ENCODE results near the gene COL4A6.

The COL4A6 gene

GRCh38 chrX:108165383-108166111 lies 272.7 kb downstream of the COL4A6 start:
- H3K27ac ChIP-seq = peak overlapping the region; percentile 13; the same call in 1 of the 2 replicates
- TF ChIP-seq CTCF (conservative IDR thresholded peaks at IDR 0.05) = peak; percentile 56
- no peak for TF ChIP-seq ZFX (IDR thresholded peaks at IDR 0.05)

GRCh38 chrX:108163333-108164082 lies 274.7 kb downstream of the COL4A6 start:
- no peak overlapping the region for H3K27ac ChIP-seq
- TF ChIP-seq ZFX (IDR thresholded peaks at IDR 0.05) = no peak
- TF ChIP-seq CTCF (conservative IDR thresholded peaks at IDR 0.05) = no peak

GRCh38 chrX:108162265-108162664 lies 276.0 kb downstream of the COL4A6 start:
- TF ChIP-seq CTCF (conservative IDR thresholded peaks at IDR 0.05) = no peak
- TF ChIP-seq ZFX (IDR thresholded peaks at IDR 0.05) = no peak
- H3K27ac ChIP-seq = no peak overlapping the region

GRCh38 chrX:108160309-108160708 lies 277.9 kb downstream of the COL4A6 start:
- TF ChIP-seq CTCF (conservative IDR thresholded peaks at IDR 0.05) (no peak), ZFX (IDR thresholded peaks at IDR 0.05) (no peak)
- no peak overlapping the region for H3K27ac ChIP-seq

GRCh38 chrX:108159028-108159670 lies 279.1 kb downstream of the COL4A6 start:
- no peak overlapping the region for H3K27ac ChIP-seq
- TF ChIP-seq ZFX (IDR thresholded peaks at IDR 0.05) = no peak
- TF ChIP-seq CTCF (conservative IDR thresholded peaks at IDR 0.05) = no peak

- H3K27ac ChIP-seq = no peak overlapping the region
- TF ChIP-seq ZFX (IDR thresholded peaks at IDR 0.05) (no peak), CTCF (conservative IDR thresholded peaks at IDR 0.05) (no peak)
Measured at GRCh38 chrX:108157628-108158027, 280.6 kb downstream of the COL4A6 start.

All from C4-2B (cell line).